ENCODE results near the gene LIPC. TPM values are rescaled to one million over a fixed set of nuclear protein-coding genes. Genes with fewer than 3 reads are reported as not detected.

Gene LIPC
- total and polyA plus RNA-seq, 10 of the 15 experiments (the other 5 are each of a cell fraction or from before 2014, with no cell fraction given) = 0.06 to 0.31 (median 0.16) TPM; not detected in 1

DNA sequence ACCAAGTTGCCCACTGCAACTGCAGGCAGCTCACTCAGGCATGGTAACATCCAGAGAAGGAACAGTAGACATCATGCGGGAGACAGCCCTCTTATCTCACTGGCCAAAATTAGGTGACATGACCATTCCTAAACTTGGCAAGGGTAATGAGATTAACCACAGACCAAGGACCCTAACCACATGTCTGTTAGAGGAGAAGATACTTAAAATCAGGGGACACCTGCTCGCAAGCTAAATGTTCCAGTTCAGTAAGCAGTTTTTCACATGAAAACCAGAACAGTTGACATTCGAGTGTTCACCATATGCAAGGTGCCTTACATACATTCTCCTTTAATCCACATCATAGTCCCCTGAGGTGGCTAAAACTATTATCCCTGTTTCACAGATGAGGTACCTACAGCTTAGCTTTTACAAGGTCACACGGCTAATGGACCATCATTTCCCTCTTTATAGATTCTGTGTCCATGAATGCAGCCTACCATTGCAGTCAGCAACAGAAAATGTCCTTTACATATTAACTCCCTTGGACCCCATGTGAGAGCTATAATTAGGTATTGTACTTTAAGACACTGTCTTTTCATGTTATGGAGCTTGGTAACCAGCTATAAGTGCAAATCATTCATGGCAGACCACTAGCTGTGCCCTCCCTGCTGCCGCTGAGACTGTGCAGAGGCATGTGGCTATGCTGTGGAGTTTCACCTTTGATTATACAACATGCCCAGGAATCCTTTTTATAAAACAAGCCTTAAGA is 154.1 kb downstream of the LIPC start:
- Histone ChIP-seq H3K27ac (ENCODE audit: control insufficient read depth, insufficient read depth) (peak overlapping the region; percentile 68), H3K4me2 (ENCODE audit: control insufficient read depth, insufficient read depth) (peak overlapping the region; percentile 90), H3K27me3 (replicated peaks in 1 of 2; ENCODE audit: control insufficient read depth in 2 of 2, insufficient read depth in 2 of 2, low read length in 1 of 2) (no peaks in the 10 kb centered on the region), H2AFZ (ENCODE audit: control insufficient read depth, low read depth, low read length) (peak overlapping the region; percentile 48), H4K20me1 (ENCODE audit: control insufficient read depth, insufficient read depth) (no peaks in the 10 kb centered on the region), H3K4me3 (peak overlapping the region; percentile 30; the same call in 1 of the 2 replicates), H3K4me1 (ENCODE audit: control insufficient read depth, insufficient read depth, low read length) (peaks cover 24% of the 10 kb centered on the region), H3K9ac (ENCODE audit: control insufficient read depth, insufficient read depth, low read length) (no peak overlapping the region), H3K36me3 (ENCODE audit: control insufficient read depth in 2 of 2, insufficient read depth in 2 of 2, low read length in 1 of 2) (no peaks in the 10 kb centered on the region), H3K9me3 (replicated peaks; ENCODE audit: control insufficient read depth, insufficient read depth, low read length) (no peaks in the 10 kb centered on the region; the same call in 2 of the 3 replicates), H3K79me2 (ENCODE audit: control insufficient read depth, insufficient read depth, low read length) (no peaks in the 10 kb centered on the region)
- SMC1A ChIA-PET (ENCODE audit: uncharacterized antibody, unreplicated experiment) = interaction anchor here (0.6 to 1.8 kb wide), 14 partner anchors 9 to 239 kb away, joined by 3 to 7 read pairs (median 3); no protein-coding TSS in a partner anchor
- 12% methylated on average over 5 of the region's 5 CpGs for WGBS (ENCODE audit: insufficient coverage, insufficient replicate concordance, low lambda C conversion rate, missing lambda C conversion rate)
- BruUV-seq (replicated peaks) = no TSS peak
- CTCF ChIA-PET = interaction anchor here (0.5 to 1.2 kb wide), 3 partner anchors 10 to 21 kb away, joined by 3 to 4 read pairs (median 3); no protein-coding TSS in a partner anchor
- RAD21 ChIA-PET (ENCODE audit: unreplicated experiment) = interaction anchor here (0.7 to 1.0 kb wide), 3 partner anchors 12 to 108 kb away, joined by 3 read pairs; no protein-coding TSS in a partner anchor
- peak; percentile 59 for DNase-seq (ENCODE audit: low read depth, low spot score)
- FAIRE-seq = peak; percentile 86
- intact Hi-C loops (cut with micrococcal nuclease; ENCODE audit: unreplicated experiment) = no loop called here
- ATAC-seq = peak; percentile 70
- POLR2A ChIA-PET = interaction anchor here (0.5 to 1.3 kb wide), 4 partner anchors 12 to 798 kb away, joined by 3 to 8 read pairs (median 4); no protein-coding TSS in a partner anchor
- in situ Hi-C loops (cut with MboI) = no loop called here
- TF ChIP-seq SMARCA5 (IDR thresholded peaks at IDR 0.05) = no peak
- no peak for TF ChIP-seq RBBP5 (conservative IDR thresholded peaks at IDR 0.05)
- 0 out of 2 replicates have a peak, but pooled peaks have one; percentile 13 for TF ChIP-seq IKZF1 (conservative IDR thresholded peaks at IDR 0.05)
- TF ChIP-seq KAT2A (conservative IDR thresholded peaks at IDR 0.05; ENCODE audit: control insufficient read depth, low read depth, low read length) = no peak
- TF ChIP-seq PML (IDR thresholded peaks at IDR 0.05; ENCODE audit: low read length) = no peak
- no peak for TF ChIP-seq E4F1 (IDR thresholded peaks at IDR 0.05; ENCODE audit: borderline replicate concordance, partially characterized antibody)
- no peak for TF ChIP-seq CHD2 (IDR thresholded peaks at IDR 0.05; ENCODE audit: borderline replicate concordance, low read depth, low read length)
- no peak for TF ChIP-seq ZZZ3 (IDR thresholded peaks at IDR 0.05; ENCODE audit: control insufficient read depth, insufficient read length, low read depth)
- no peak for TF ChIP-seq MEF2B (IDR thresholded peaks at IDR 0.05; ENCODE audit: partially characterized antibody, poor library complexity, severe bottlenecking)
- TF ChIP-seq RUNX3 (IDR thresholded peaks at IDR 0.05; ENCODE audit: low read length) = peak; percentile 96
- 0 out of 2 replicates have a peak, but pooled peaks have one; percentile 42 for TF ChIP-seq NFIC (IDR thresholded peaks at IDR 0.05; ENCODE audit: low read depth, low read length)
- no peak for TF ChIP-seq KLF5 (IDR thresholded peaks at IDR 0.05; ENCODE audit: partially characterized antibody)
- TF ChIP-seq, protein P1, sequence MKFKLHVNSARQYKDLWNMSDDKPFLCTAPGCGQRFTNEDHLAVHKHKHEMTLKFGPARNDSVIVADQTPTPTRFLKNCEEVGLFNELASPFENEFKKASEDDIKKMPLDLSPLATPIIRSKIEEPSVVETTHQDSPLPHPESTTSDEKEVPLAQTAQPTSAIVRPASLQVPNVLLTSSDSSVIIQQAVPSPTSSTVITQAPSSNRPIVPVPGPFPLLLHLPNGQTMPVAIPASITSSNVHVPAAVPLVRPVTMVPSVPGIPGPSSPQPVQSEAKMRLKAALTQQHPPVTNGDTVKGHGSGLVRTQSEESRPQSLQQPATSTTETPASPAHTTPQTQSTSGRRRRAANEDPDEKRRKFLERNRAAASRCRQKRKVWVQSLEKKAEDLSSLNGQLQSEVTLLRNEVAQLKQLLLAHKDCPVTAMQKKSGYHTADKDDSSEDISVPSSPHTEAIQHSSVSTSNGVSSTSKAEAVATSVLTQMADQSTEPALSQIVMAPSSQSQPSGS (IDR thresholded peaks at IDR 0.05; ENCODE audit: low read length) = 0 out of 2 replicates have a peak, but pooled peaks have one; percentile 20
- no peak for TF ChIP-seq HSF1 (IDR thresholded peaks at IDR 0.05; ENCODE audit: low read depth, low read length)
- TF ChIP-seq CHD4 (IDR thresholded peaks at IDR 0.05) = no peak
- TF ChIP-seq TAF1 (IDR thresholded peaks at IDR 0.05; ENCODE audit: borderline replicate concordance, low read depth, low read length) = no peak
- TF ChIP-seq BHLHE40 (IDR thresholded peaks at IDR 0.05; ENCODE audit: borderline replicate concordance in 1 of 2, low read depth in 2 of 2, low read length in 1 of 2) = no peak
- TF ChIP-seq TCF12 (IDR thresholded peaks at IDR 0.05; ENCODE audit: low read depth, low read length) = peak; percentile 57; the same call in 1 of the 2 replicates
- TF ChIP-seq CBX3 (IDR thresholded peaks at IDR 0.05; ENCODE audit: borderline replicate concordance, low read depth) = no peak

All from GM12878 (cell line).